PFSK-1 (cell line): ENCODE measurements around the gene RBM44.

Experiments used
- FOXP2 ChIP-seq: optimal IDR thresholded peaks from 2 replicates; pipeline ENCODE3; 2011; ENCODE audit warnings: borderline replicate concordance, control low read depth, inconsistent platforms; ENCODE audit not compliant: insufficient read depth; ENCODE audit errors: extremely low read length, extremely low read depth
- POLR2AphosphoS5 ChIP-seq: IDR thresholded peaks from 2 replicates; pipeline ENCODE4 v1.6.1; 2012; ENCODE audit warnings: low read depth, mild to moderate bottlenecking, control low read depth, low read length, moderate library complexity
- SIN3A ChIP-seq: IDR thresholded peaks from 2 replicates; pipeline ENCODE4 v1.6.1; 2012; ENCODE audit warnings: mild to moderate bottlenecking, low read length, moderate library complexity, borderline replicate concordance; ENCODE audit not compliant: insufficient read depth
- TAF1 ChIP-seq: IDR thresholded peaks from 2 replicates; pipeline ENCODE4 v1.6.1; 2012; ENCODE audit warnings: low read length, control low read depth, borderline replicate concordance; ENCODE audit not compliant: insufficient read depth
- TF ChIP-seq, protein P1 (sequence below), 2 experiments: IDR thresholded peaks; 2 replicates each; pipeline versions ENCODE4 v1.6.1 to v1.8.0; 2011 to 2012; ENCODE audit warnings: low read depth in 2 of 2, low read length in 2 of 2, control low read depth in 1 of 2, inconsistent platforms in 1 of 2, mild to moderate bottlenecking in 1 of 2, moderate library complexity in 1 of 2; ENCODE audit not compliant: insufficient read depth in 1 of 2

The RBM44 gene

DNA sequence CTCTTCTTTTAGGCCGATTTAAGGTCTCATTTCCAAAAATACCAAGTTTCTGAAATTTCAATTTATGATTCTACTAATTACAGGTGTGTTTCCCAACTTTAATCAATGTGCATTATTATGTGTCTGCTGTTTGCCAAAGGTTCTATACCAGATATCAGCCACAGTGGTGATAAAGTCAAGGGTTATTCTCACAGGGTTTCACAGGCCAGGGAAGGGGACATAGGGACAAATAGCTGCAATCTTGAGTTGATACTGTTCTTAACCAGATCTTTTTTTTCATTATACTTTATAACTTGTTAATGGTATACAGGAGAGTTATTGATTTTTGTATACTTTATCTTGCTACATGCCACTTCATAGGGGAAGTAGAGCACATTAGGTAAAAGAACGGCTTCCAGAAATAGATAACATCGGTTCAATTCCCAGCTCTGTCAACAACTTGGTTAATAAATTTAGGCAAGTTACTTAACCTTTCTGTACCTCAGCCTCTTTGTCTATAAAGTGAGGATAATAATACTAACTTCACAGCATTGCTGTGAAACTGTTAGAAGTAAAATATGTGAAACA is 28.9 kb downstream of the RBM44 start:
- no peak for TF ChIP-seq POLR2AphosphoS5
- TF ChIP-seq, protein P1, sequence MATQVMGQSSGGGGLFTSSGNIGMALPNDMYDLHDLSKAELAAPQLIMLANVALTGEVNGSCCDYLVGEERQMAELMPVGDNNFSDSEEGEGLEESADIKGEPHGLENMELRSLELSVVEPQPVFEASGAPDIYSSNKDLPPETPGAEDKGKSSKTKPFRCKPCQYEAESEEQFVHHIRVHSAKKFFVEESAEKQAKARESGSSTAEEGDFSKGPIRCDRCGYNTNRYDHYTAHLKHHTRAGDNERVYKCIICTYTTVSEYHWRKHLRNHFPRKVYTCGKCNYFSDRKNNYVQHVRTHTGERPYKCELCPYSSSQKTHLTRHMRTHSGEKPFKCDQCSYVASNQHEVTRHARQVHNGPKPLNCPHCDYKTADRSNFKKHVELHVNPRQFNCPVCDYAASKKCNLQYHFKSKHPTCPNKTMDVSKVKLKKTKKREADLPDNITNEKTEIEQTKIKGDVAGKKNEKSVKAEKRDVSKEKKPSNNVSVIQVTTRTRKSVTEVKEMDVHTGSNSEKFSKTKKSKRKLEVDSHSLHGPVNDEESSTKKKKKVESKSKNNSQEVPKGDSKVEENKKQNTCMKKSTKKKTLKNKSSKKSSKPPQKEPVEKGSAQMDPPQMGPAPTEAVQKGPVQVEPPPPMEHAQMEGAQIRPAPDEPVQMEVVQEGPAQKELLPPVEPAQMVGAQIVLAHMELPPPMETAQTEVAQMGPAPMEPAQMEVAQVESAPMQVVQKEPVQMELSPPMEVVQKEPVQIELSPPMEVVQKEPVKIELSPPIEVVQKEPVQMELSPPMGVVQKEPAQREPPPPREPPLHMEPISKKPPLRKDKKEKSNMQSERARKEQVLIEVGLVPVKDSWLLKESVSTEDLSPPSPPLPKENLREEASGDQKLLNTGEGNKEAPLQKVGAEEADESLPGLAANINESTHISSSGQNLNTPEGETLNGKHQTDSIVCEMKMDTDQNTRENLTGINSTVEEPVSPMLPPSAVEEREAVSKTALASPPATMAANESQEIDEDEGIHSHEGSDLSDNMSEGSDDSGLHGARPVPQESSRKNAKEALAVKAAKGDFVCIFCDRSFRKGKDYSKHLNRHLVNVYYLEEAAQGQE (IDR thresholded peaks at IDR 0.05; ENCODE audit: insufficient read depth in 1 of 2, low read depth in 2 of 2, low read length in 2 of 2): no peak

DNA sequence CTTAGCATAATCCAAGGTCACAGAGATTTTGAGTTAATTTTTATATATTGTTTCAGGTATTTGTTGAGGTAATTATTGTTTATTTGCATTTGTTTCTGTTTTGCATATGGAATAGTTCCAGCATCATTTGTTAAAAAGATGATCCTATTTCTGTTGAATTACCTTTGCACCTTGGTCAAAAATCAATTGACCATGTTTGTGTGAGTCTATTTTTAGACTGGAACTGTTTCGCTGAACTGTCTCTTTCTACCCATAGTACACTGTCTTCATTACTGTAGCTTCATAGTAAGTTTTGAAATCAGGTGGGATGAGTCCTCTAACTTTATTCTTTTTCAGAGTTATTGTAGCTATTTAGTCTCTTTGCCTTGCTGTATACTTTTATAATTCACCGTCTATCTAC is 31.9 kb downstream of the RBM44 start:
- TF ChIP-seq TAF1 (no peak), FOXP2 (no peak), SIN3A (no peak), POLR2AphosphoS5 (no peak)
- TF ChIP-seq, protein P1 (IDR thresholded peaks at IDR 0.05; ENCODE audit: insufficient read depth in 1 of 2, low read depth in 2 of 2, low read length in 2 of 2): no peak

DNA sequence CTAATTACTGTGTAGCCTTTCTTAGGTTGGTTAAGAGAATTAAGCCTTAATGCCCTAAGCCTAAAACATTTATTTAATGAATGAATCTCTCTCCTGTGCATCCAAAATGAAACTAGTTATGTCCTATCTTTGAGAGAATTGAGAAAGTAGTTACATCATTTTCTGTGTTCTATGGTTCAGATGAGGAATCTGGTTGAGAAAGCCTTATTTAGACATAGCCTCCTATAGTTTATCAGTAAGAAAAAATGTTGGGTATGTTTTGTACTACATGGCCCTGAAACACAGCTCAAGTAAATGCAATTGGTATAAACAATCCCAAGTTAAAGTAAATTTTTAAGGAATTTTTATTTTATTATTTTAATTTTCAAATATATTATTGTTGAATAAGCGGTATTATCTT is 35.0 kb downstream of the RBM44 start:
- TF ChIP-seq, protein P1 (IDR thresholded peaks at IDR 0.05; ENCODE audit: insufficient read depth in 1 of 2, low read depth in 2 of 2, low read length in 2 of 2): no peak
- TF ChIP-seq POLR2AphosphoS5 (no peak), FOXP2 (no peak), TAF1 (no peak), SIN3A (no peak)

- TF ChIP-seq POLR2AphosphoS5 (no peak), SIN3A (no peak), FOXP2 (no peak), TAF1 (no peak)
- TF ChIP-seq, protein P1 (IDR thresholded peaks at IDR 0.05; ENCODE audit: insufficient read depth in 1 of 2, low read depth in 2 of 2, low read length in 2 of 2): no peak
Observed at GRCh38 chr2:237835372-237835771, 36.8 kb downstream of the RBM44 start.

- no peak for TF ChIP-seq TAF1
- TF ChIP-seq FOXP2: no peak
Observed at GRCh38 chr2:237841051-237841450, 42.5 kb downstream of the RBM44 start.
